CD4-positive, alpha-beta T cell treated with Interleukin-1 beta for 1 hour (primary cell): ENCODE measurements around the gene TOR4A.

ENCODE experiments used
- DNase-seq, 2 donors: peaks; one replicate each; pipeline ENCODE4 v3.0.0-alpha.2; 2020 to 2022

The TOR4A gene

GRCh38 chr9:137309368-137310188 lies 32.1 kb downstream of the TOR4A start:
- no peak for DNase-seq

GRCh38 chr9:137310189-137311052 lies 32.9 kb downstream of the TOR4A start:
- no peak for DNase-seq

GRCh38 chr9:137311171-137311985 lies 33.9 kb downstream of the TOR4A start:
- DNase-seq: no peak

GRCh38 chr9:137311986-137312851 lies 34.7 kb downstream of the TOR4A start:
- DNase-seq: no peak

GRCh38 chr9:137312852-137313325 lies 35.4 kb downstream of the TOR4A start:
- no peak for DNase-seq

GRCh38 chr9:137313326-137313936 lies 35.9 kb downstream of the TOR4A start:
- no peak for DNase-seq

- DNase-seq: no peak
Observed at GRCh38 chr9:137313956-137314560, 36.5 kb downstream of the TOR4A start.

- no peak for DNase-seq
Observed at GRCh38 chr9:137314561-137315560, 37.3 kb downstream of the TOR4A start.

GRCh38 chr9:137315581-137316011 lies 38.1 kb downstream of the TOR4A start:
- no peak for DNase-seq

GRCh38 chr9:137316012-137316981 lies 38.8 kb downstream of the TOR4A start:
- no peak for DNase-seq

GRCh38 chr9:137317021-137317717 lies 39.6 kb downstream of the TOR4A start:
- DNase-seq: no peak

GRCh38 chr9:137317718-137318511 lies 40.4 kb downstream of the TOR4A start:
- no peak for DNase-seq

- DNase-seq: no peak
Observed at GRCh38 chr9:137318602-137319001, 41.1 kb downstream of the TOR4A start.

- DNase-seq: no peak
Observed at GRCh38 chr9:137319011-137319738, 41.6 kb downstream of the TOR4A start.

- DNase-seq: no peak
Observed at GRCh38 chr9:137319739-137320551, 42.4 kb downstream of the TOR4A start.
